ENCODE data around the gene MMP21. TPM values are rescaled to one million over a fixed set of nuclear protein-coding genes. Genes with fewer than 3 reads are reported as not detected.

The MMP21 gene
- total and polyA plus RNA-seq, 10 of the 15 experiments (the other 5 are each of a cell fraction or from before 2014, with no cell fraction given), result 0.08 to 0.24 TPM; not detected in 8

GRCh38 chr10:125721035-125721434 lies 54.6 kb downstream of the MMP21 start (continued):
- no peak for TF ChIP-seq SUZ12 (IDR thresholded peaks at IDR 0.05; ENCODE audit: unreplicated experiment)
- TF ChIP-seq NRF1 (conservative IDR thresholded peaks at IDR 0.05; ENCODE audit: low read depth, low read length), result no peak
- 0 out of 2 replicates have a peak, but pooled peaks have one; percentile 51 for TF ChIP-seq RCOR1 (conservative IDR thresholded peaks at IDR 0.05; ENCODE audit: low read depth, low read length)
- 0 out of 2 replicates have a peak, but pooled peaks have one; percentile 39 for TF ChIP-seq CHD1 (IDR thresholded peaks at IDR 0.05; ENCODE audit: low read depth, low read length)
- no peak for TF ChIP-seq ZNF622 (IDR thresholded peaks at IDR 0.05)
- peak; percentile 64; the same call in 1 of the 2 replicates for TF ChIP-seq ATF7 (IDR thresholded peaks at IDR 0.05; ENCODE audit: low read depth)
- 0 out of 2 replicates have a peak, but pooled peaks have one; percentile 17 for TF ChIP-seq MEF2A (IDR thresholded peaks at IDR 0.05; ENCODE audit: insufficient read depth, low read depth, low read length)

GRCh38 chr10:125720002-125720382 lies 55.6 kb downstream of the MMP21 start:
- RAD21 ChIA-PET (ENCODE audit: unreplicated experiment), result interaction anchor here (1.0 kb wide), 3 partner anchors 12 to 971 kb away, joined by 3 to 7 read pairs (median 4); no protein-coding TSS in a partner anchor
- no peaks in the 10 kb centered on the region for H4K20me1 ChIP-seq (ENCODE audit: control insufficient read depth, insufficient read depth)
- SMC1A ChIA-PET (ENCODE audit: uncharacterized antibody, unreplicated experiment), result no interaction called here
- peak overlapping the region; percentile 53; the same call in 1 of the 2 replicates for H3K4me2 ChIP-seq (ENCODE audit: control insufficient read depth, insufficient read depth)
- peak overlapping the region; percentile 82 for H2AFZ ChIP-seq (ENCODE audit: control insufficient read depth, low read depth, low read length)
- BruUV-seq (replicated peaks), result TSS peak; percentile 61
- peaks cover 0 to 6% of the 10 kb centered on the region in 2 experiments; a peak in 2 of 4 replicates for H3K36me3 ChIP-seq (ENCODE audit: control insufficient read depth in 2 of 2, insufficient read depth in 2 of 2, low read length in 1 of 2)
- peak overlapping the region; percentile 85 for H3K4me3 ChIP-seq
- H3K27me3 ChIP-seq (replicated peaks in 1 of 2; ENCODE audit: control insufficient read depth in 2 of 2, insufficient read depth in 2 of 2, low read length in 1 of 2), result no peaks in the 10 kb centered on the region
- POLR2A ChIA-PET, result interaction anchor here (1.0 kb wide), 1 partner anchor 103 kb away, joined by 6 read pairs; the partner anchor contains the start of genes BCCIP and UROS
- H3K9me3 ChIP-seq (replicated peaks; ENCODE audit: control insufficient read depth, insufficient read depth, low read length), result no peaks in the 10 kb centered on the region
- H3K27ac ChIP-seq (ENCODE audit: control insufficient read depth, insufficient read depth), result peak overlapping the region; percentile 92
- no peak for FAIRE-seq
- TF ChIP-seq IKZF1 (conservative IDR thresholded peaks at IDR 0.05) (no peak), CREB1 (IDR thresholded peaks at IDR 0.05; ENCODE audit: low read depth) (no peak), NR2C2 (IDR thresholded peaks at IDR 0.05; ENCODE audit: borderline replicate concordance, control insufficient read depth, insufficient read length, low read depth) (no peak), LARP7 (IDR thresholded peaks at IDR 0.05) (no peak; the same call in 1 of the 2 replicates), EGR1 (IDR thresholded peaks at IDR 0.05; ENCODE audit: borderline replicate concordance in 1 of 2, low read depth in 2 of 2, low read length in 2 of 2) (no peak), ASH2L (IDR thresholded peaks at IDR 0.05; ENCODE audit: borderline replicate concordance, low read depth) (no peak), ATF2 (IDR thresholded peaks at IDR 0.05; ENCODE audit: low read length) (no peak), BACH1 (IDR thresholded peaks at IDR 0.05; ENCODE audit: borderline replicate concordance) (no peak), RUNX3 (IDR thresholded peaks at IDR 0.05; ENCODE audit: low read length) (no peak), CEBPB (IDR thresholded peaks at IDR 0.05; ENCODE audit: borderline replicate concordance in 1 of 2, low read depth in 2 of 2, low read length in 2 of 2) (no peak), RELB (IDR thresholded peaks at IDR 0.05; ENCODE audit: low read depth) (no peak; the same call in 1 of the 2 replicates)
- intact Hi-C loops (cut with micrococcal nuclease; ENCODE audit: unreplicated experiment), result loop anchor here (1.0 kb wide), 1 partner anchor 103 kb away; the partner anchor contains the start of genes BCCIP and UROS
- under 1% methylated on average over 15 of the region's 15 CpGs for whole genome bisulfite sequencing (ENCODE audit: insufficient coverage, insufficient replicate concordance, low lambda C conversion rate, missing lambda C conversion rate)
- peak overlapping the region; percentile 96 for H3K9ac ChIP-seq (ENCODE audit: control insufficient read depth, insufficient read depth, low read length)
- in situ Hi-C loops (cut with MboI), result no loop called here
- DNase-seq (ENCODE audit: low read depth, low spot score), result no peak
- H3K79me2 ChIP-seq (ENCODE audit: control insufficient read depth, insufficient read depth, low read length), result peaks cover 32% of the 10 kb centered on the region
- peak; percentile 0; the same call in 2 of the 3 replicates for ATAC-seq
- H3K4me1 ChIP-seq (ENCODE audit: control insufficient read depth, insufficient read depth, low read length), result peaks cover 3% of the 10 kb centered on the region; the same call in 1 of the 2 replicates
- CTCF ChIA-PET, result interaction anchor here (1.0 kb wide), 1 partner anchor 9 kb away, joined by 3 read pairs; no protein-coding TSS in a partner anchor
